GM21528 (cell line): ENCODE data around the gene KXD1.
A peak's percentile ranks its signal among the peaks of the same experiment; 100 is the strongest.
"Not testable (repeated sequence)": the region's sequence is repeated elsewhere in the genome, so short reads cannot be mapped to it uniquely, and the experiment has no call there.

Experiments
- ATAC-seq: cut with Tn5 transposase; IDR thresholded peaks from one replicate; pipeline ENCODE4 v1.9.1; 2021; ENCODE audit warnings: mild to moderate bottlenecking, moderate library complexity; ENCODE audit not compliant: unreplicated experiment, low FRiP score

Gene KXD1, protein sequence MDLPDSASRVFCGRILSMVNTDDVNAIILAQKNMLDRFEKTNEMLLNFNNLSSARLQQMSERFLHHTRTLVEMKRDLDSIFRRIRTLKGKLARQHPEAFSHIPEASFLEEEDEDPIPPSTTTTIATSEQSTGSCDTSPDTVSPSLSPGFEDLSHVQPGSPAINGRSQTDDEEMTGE

GRCh38 chr19:18557411-18558201, at the start of gene KXD1:
Gene KXD1 (plus strand): TSS chr19:18557870. CDS start chr19:18562057, 4,187 bp downstream.
- peak; percentile 81 for ATAC-seq

GRCh38 chr19:18508585-18508984, 49.1 kb upstream of the KXD1 start:
- no peak for ATAC-seq

DNA sequence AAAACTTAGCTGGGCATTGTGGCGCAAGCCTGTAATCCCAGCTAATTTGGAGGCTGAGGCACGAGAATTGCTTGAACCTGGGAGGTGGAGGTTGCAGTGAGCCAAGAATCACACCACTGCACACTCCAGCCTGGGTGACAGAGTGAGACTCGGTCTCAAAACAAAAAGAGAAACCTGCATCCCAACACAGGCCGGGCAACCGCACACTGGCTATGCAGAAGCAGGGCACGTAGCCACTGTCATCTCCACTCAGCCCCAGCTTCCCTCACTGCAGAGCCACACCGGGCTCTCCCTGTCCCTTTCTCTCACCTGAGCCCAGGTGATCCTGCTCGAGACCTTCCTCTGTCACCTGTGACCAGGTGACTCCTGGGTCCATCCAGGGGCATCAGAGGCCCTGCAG, 47.5 kb upstream of the KXD1 start:
- no peak for ATAC-seq

- no peak for ATAC-seq
These were observed 43.8 kb upstream of the KXD1 start for GRCh38 chr19:18513868-18514267.

DNA sequence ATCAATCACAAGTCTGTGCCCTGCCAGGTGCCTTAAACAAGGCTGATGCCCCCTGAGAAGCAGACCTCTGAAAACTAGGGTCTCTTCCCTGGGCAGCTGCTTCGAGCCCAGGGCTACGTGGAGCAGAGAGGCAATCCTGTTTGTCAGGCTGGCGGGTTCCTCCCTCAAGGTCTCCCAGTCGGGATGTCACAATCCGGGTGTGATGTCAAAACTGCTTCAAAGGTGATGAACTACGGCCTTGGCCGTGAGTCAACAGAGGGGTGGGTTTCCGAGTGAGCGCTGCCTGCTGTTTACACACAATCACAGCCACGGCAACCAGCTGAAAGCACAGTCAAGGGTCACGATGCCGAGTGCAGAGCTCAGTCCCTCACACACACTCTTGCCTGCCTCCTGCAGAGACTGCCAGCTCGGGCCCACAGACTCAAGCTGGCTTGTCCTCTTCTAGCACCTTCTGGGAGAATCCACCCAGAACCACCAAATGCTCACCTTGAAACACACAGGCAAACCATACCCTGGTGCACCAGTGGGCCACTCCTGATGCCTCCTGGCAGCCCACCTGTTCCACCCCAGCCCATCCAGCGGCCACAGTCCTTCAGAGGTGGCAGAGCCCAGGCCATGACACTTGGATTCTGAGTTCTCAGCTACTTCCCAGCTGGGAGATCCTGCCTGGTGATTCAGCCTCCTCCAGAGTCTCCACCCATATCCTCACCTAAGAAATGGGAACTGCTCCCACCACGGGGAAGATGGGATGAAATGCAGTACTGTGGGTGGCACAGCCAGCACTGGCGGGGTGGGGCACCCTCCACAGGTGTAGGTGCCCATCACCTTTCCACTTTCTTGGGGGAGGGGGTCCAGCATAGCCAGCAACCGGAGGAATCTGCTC, 42.6 kb upstream of the KXD1 start:
- ATAC-seq = no peak

DNA sequence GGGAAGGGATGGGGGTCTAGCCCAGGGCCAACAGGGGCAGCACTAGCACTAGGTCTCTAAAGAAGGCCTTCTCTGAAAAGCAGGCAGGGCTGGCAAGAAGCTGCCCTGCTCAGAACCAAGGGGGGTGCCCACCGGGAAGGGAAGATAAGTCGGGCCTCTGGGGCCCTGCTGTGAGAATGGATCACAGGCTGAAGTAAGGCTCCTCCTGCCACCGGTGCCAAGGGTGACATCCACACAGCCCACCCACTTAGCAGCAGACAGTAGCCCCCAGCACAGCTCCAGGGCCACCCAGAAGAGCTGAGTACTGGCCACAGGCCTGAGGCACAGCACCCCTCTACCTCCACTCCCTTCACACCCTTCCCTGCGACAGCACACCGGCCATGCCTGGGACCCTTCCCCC, 41.7 kb upstream of the KXD1 start:
- ATAC-seq = no peak

- no peak for ATAC-seq
These were observed 40.1 kb upstream of the KXD1 start for GRCh38 chr19:18517606-18518005.

DNA sequence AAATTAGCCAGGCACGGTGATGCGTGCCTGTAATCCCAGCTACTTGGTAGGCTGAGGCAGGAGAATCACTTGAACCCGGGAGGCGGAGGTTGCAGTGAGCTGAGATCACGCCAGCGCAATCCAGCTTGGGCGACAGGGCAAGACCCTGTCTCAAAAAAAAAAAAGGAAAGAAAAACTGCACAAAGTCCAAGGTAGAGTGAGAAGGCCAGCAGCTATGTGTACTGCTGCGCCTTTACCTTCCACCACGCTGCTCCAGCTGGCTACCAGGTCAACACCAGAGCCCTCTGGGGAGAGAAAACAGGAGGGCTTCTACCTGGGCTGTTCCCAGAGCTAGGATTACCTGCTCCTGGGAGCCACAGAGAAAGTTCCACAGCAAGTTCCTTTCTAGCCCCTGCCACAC, 39.0 kb upstream of the KXD1 start:
- no peak for ATAC-seq

DNA sequence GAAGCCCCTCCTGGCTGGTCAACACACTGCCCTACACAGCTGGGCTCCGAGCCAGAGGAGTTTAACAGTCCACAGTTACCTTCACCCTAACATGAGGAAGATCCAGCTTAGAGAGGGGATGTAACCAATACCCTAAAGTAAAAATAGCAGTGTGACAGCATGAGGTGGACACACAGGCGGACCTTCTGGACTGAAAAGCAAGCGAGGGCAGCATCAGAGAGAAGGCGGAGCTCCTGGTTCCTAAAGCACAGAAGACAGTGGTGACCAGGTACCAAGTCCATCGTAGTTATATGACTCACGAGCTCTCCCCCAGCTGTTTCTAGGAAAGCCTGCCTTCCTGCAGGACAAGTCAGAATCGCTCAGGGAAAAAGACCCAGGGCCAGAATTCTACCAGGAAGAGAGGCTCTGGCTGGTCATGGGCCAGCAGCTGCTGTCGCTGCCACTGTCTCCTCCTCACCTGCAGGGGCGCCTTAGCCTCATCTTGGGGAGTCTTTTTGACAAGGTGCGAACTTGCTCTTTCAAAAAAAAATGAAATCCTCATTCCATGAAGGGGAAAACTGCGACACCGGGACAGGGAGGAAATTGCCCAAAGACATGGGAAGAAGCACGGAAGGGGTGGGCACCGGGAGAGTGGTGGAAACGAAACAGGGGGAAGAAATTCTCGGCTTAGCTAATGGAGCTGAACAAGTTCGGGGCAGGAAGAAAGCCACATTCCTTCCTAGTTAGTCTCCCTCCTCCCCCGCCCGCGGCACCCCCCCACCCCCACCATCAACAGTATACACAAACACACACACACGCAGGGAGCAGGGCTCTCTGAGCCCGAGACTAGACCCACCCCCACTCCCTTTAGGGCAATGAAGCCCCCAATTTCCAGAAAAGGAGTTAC, 37.5 kb upstream of the KXD1 start:
- no peak for ATAC-seq

DNA sequence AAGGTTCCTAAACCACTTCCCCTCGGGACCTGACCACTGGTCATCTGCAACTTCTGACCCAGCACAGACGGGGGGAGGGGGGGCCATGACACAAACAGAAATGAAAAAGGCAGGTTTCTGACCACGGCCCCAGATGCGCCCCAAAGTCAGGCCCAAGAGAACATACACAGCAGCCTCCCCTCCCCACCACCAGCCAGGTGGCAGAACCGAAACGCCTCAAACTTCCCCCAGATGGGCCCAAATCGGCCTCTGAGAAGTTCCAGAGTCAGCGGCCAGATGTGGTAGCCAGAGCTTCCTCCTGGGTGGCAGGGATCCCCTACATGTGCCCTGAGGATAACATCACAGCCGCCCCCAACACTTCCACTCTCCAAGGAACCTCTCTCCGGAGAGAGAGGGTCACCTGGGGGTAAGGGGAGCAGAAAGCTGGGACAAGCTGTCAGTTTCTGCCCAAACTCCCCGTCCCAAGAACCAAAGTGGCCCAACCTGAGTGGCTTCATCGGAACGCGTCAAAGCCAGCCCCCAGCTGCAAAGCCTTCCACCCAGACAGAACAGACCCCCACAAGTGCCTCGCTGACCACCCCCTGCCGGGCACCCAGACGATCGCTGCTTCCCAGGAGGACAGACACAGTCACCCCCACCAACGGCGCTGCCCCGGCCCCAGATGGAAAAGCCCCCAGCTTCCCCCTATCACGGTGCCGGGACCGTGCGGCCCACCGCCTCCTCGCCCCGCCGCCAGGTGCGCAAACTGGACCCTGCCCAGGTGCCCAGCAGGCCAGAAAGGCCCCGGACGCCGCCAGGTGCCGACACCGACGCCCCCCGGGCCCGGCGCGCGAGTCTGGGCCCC, 36.6 kb upstream of the KXD1 start:
- ATAC-seq = peak; percentile 2

GRCh38 chr19:18521692-18522123, 36.0 kb upstream of the KXD1 start, which contains the start of gene ELL:
Gene ELL (minus strand): TSS chr19:18522070. CDS start chr19:18522055, 15 bp downstream.
- ATAC-seq = peak; percentile 8

DNA sequence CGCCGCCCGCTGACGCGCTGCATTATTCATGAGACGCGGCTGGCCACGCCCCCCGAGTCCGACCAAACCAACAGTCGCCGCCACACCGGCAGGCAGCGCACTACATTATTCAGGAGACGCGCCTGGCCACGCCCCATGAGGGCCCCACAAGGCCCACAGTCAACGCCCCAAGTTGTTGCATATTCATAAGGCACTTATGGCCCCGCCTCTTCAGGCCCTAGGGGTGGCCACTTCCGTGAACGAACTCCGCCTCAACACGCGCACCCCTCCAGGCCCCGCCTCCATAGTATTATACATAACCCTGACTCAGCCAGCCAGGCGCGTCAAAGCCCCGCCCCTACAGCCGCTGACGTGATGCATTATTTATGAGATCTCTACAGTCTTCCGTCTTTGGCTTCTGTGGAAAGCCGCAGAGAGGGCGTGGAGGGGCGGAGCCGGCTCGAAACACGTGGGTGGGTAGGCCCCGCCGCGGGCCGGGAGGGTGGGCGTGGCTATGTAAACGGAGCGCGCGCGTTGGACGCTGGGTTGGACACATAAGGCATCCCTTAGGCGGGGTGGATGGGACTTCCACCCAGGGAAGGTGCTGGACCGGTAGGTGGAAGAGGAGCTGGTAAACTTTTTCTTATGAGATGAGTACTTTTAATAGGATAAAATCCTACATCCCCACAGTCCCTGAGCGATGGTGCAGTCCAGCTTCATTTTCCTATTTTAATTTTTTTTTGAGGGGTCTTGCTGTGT, 35.4 kb upstream of the KXD1 start:
- peak; percentile 83 for ATAC-seq

- not testable (repeated sequence) for ATAC-seq
These were observed 34.7 kb upstream of the KXD1 start for GRCh38 chr19:18522862-18523440.

GRCh38 chr19:18523841-18524240, 33.8 kb upstream of the KXD1 start:
- ATAC-seq = no peak

GRCh38 chr19:18526316-18526715, 31.4 kb upstream of the KXD1 start:
- ATAC-seq = no peak

DNA sequence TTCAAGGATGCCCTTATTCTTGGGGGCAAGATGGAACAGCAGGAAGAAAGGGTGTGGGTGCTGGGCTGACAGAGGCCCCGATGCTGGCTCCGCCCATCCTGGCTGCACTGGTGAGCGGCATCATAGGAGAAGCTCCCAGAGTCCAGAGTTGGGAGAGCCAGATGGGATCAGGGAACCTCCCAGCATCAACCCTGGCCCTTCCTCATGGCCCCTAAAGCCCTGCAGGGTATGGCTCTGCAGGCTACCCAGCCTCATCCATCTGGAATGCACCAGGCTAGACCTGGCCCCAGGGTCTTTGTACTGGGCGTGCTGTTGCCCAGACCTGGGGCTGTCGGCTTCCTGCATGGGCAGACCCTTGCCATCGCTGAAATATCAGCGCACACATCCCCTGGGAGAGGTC, 27.9 kb upstream of the KXD1 start:
- ATAC-seq = no peak

GRCh38 chr19:18531485-18531884, 26.2 kb upstream of the KXD1 start:
- no peak for ATAC-seq
